HepG2 (cell line): Measurements from ENCODE around the gene TP53. TPM values are rescaled to one million over a fixed set of nuclear protein-coding genes. Genes with fewer than 3 reads are reported as not detected.

ENCODE experiments used
- ARNT2 ChIP-seq: sonication (generic); formaldehyde crosslinking; IDR thresholded peaks from 2 replicates; pipeline ENCODE4 v1.8.0; 2022; ENCODE audit warnings: mild to moderate bottlenecking, low read depth, missing genetic modification reagents, moderate library complexity
- BRCA1 ChIP-seq: sonication (generic); formaldehyde crosslinking; IDR thresholded peaks from 2 replicates; pipeline ENCODE4 v1.4.0; 2020; ENCODE audit warnings: missing genetic modification reagents
- CBX1 ChIP-seq: IDR thresholded peaks from one replicate; pipeline ENCODE4 v1.6.1; 2016; ENCODE audit warnings: antibody characterized with exemption, low read depth
- CREB3 ChIP-seq: sonication (generic); formaldehyde crosslinking; IDR thresholded peaks from 2 replicates; pipeline ENCODE4 v1.5.0; 2020; ENCODE audit warnings: missing genetic modification reagents
- ELF1 ChIP-seq: sonication (generic); formaldehyde crosslinking; IDR thresholded peaks from 2 replicates; pipeline ENCODE4 v1.4.0; 2020; ENCODE audit warnings: missing genetic modification reagents
- FIP1L1 ChIP-seq: fragments of 200-400 bp; formaldehyde crosslinking; IDR thresholded peaks from 2 replicates; pipeline ENCODE4 v1.6.1; 2018; ENCODE audit warnings: low read depth, mild to moderate bottlenecking, low read length, moderate library complexity, borderline replicate concordance; ENCODE audit not compliant: insufficient read depth
- GABPA ChIP-seq, 2 experiments: IDR thresholded peaks; 2 replicates each; pipeline ENCODE4 v1.6.1; 2011 to 2016; ENCODE audit warnings: low read depth in 2 of 2, low read length in 1 of 2, missing biosample characterization in 1 of 2, missing genetic modification characterization in 1 of 2
- GATA4 ChIP-seq: sonication (generic); IDR thresholded peaks from 2 replicates; pipeline ENCODE4 v1.6.1; 2016; ENCODE audit warnings: antibody characterized with exemption, low read depth, borderline replicate concordance
- HIVEP1 ChIP-seq: sonication (generic); formaldehyde crosslinking; IDR thresholded peaks from 2 replicates; pipeline ENCODE4 v1.4.0; 2020; ENCODE audit warnings: mild to moderate bottlenecking, missing genetic modification reagents
- HOXA9 ChIP-seq: sonication (generic); formaldehyde crosslinking; IDR thresholded peaks from 2 replicates; pipeline ENCODE4 v1.8.1; 2022; ENCODE audit warnings: missing genetic modification reagents, mild to moderate bottlenecking, moderate library complexity, borderline replicate concordance
- MAZ ChIP-seq, 2 experiments: sonication (generic) in 1 of 2; formaldehyde crosslinking in 1 of 2; IDR thresholded peaks; 2 replicates each; pipeline versions ENCODE4 v1.5.0 to v1.6.1; 2012 to 2020; ENCODE audit warnings: low read depth in 2 of 2, mild to moderate bottlenecking in 2 of 2, borderline replicate concordance in 1 of 2, improper control_type of control experiment in 1 of 2, low read length in 1 of 2, missing genetic modification reagents in 1 of 2, moderate library complexity in 1 of 2
- PRDM10 ChIP-seq: sonication (generic); formaldehyde crosslinking; IDR thresholded peaks from 2 replicates; pipeline ENCODE4 v1.4.0; 2020; ENCODE audit warnings: low read depth, missing genetic modification reagents
- ZNF335 ChIP-seq: sonication (generic); formaldehyde crosslinking; IDR thresholded peaks from 2 replicates; pipeline ENCODE4 v1.4.0; 2020; ENCODE audit warnings: missing genetic modification reagents
- ZNF350 ChIP-seq: sonication (generic); formaldehyde crosslinking; IDR thresholded peaks from 2 replicates; pipeline ENCODE4 v1.4.0; 2020; ENCODE audit warnings: mild to moderate bottlenecking, low read depth, missing genetic modification reagents, borderline replicate concordance
- ZNF431 ChIP-seq: sonication (generic); formaldehyde crosslinking; IDR thresholded peaks from 2 replicates; pipeline ENCODE4 v1.9.0; 2022; ENCODE audit warnings: missing genetic modification reagents, low read depth, mild to moderate bottlenecking, borderline replicate concordance
- ZNF446 ChIP-seq: sonication (generic); formaldehyde crosslinking; IDR thresholded peaks from 2 replicates; pipeline ENCODE4 v1.5.0; 2020; ENCODE audit warnings: mild to moderate bottlenecking, missing genetic modification reagents
- ZNF788 ChIP-seq: sonication (generic); formaldehyde crosslinking; IDR thresholded peaks from 2 replicates; pipeline ENCODE4 v1.5.0; 2020; ENCODE audit warnings: mild to moderate bottlenecking, missing genetic modification reagents, borderline replicate concordance
- polyA plus RNA-seq, 8 experiments: library from polyadenylated mRNA; depleted of rRNA in 3 of 8; stranded (reverse) in 7 of 8; unstranded in 1 of 8; fragments of >200 nt; fragmentation: Illumina TruSeq in 4 of 8; extraction: Trizol in 4 of 8; gene quantifications; 2 replicates each; pipeline versions ENCODE4 v1.2.1 to v1.2.3, GENCODE V29; 2011 to 2016; ENCODE audit warnings: low read depth in 4 of 8, missing spikeins in 1 of 8, mixed read lengths in 1 of 8; ENCODE audit not compliant: insufficient read depth in 1 of 8
- total RNA-seq, 5 experiments: library from RNA; depleted of rRNA; stranded (reverse); fragments of >200 nt; fragmentation: Illumina TruSeq; extraction: Trizol; gene quantifications; 2 replicates each; pipeline ENCODE4 v1.2.3, GENCODE V29; 2016; ENCODE audit warnings: low read depth in 1 of 5
- TF ChIP-seq, protein P1 (sequence below): fragments of 450-650 bp; IDR thresholded peaks from 2 replicates; pipeline ENCODE4 v1.6.1; 2016

TP53 gene
- total and polyA plus RNA-seq, 2 of the 13 experiments (the other 11 are each of a cell fraction or from before 2014, with no cell fraction given), result 17.1 to 29.9 TPM

- TF ChIP-seq GATA4 (peak; percentile 70; the same call in 1 of the 2 replicates), ZNF335 (CRISPR knock-in tag) (no peak), ZNF788 (CRISPR knock-in tag) (0 out of 2 replicates have a peak, but pooled peaks have one; percentile 49), CREB3 (CRISPR knock-in tag) (peak; percentile 75; the same call in 1 of the 2 replicates), HIVEP1 (CRISPR knock-in tag) (0 out of 2 replicates have a peak, but pooled peaks have one; percentile 20), FIP1L1 (0 out of 2 replicates have a peak, but pooled peaks have one; percentile 36), PRDM10 (CRISPR knock-in tag) (peak; percentile 97), ZNF446 (CRISPR knock-in tag) (no peak), MAZ (IDR thresholded peaks at IDR 0.05; ENCODE audit: borderline replicate concordance, low read depth, low read length) (no peak), MAZ (CRISPR knock-in tag; IDR thresholded peaks at IDR 0.05; ENCODE audit: low read depth) (peak; percentile 32; the same call in 1 of the 2 replicates), ELF1 (CRISPR knock-in tag) (peak; percentile 69), CBX1 (peak; percentile 7), ZNF431 (CRISPR knock-in tag) (0 out of 2 replicates have a peak, but pooled peaks have one; percentile 64), ARNT2 (CRISPR knock-in tag) (peak; percentile 78), ZNF350 (CRISPR knock-in tag) (0 out of 2 replicates have a peak, but pooled peaks have one; percentile 28), GABPA (IDR thresholded peaks at IDR 0.05; ENCODE audit: low read depth, low read length) (peak; percentile 43; the same call in 1 of the 2 replicates), GABPA (CRISPR knock-in tag; IDR thresholded peaks at IDR 0.05; ENCODE audit: low read depth) (peak; percentile 86), BRCA1 (CRISPR knock-in tag) (peak; percentile 22; the same call in 1 of the 2 replicates), HOXA9 (CRISPR knock-in tag) (peak; percentile 75; the same call in 1 of the 2 replicates)
- TF ChIP-seq, protein P1, sequence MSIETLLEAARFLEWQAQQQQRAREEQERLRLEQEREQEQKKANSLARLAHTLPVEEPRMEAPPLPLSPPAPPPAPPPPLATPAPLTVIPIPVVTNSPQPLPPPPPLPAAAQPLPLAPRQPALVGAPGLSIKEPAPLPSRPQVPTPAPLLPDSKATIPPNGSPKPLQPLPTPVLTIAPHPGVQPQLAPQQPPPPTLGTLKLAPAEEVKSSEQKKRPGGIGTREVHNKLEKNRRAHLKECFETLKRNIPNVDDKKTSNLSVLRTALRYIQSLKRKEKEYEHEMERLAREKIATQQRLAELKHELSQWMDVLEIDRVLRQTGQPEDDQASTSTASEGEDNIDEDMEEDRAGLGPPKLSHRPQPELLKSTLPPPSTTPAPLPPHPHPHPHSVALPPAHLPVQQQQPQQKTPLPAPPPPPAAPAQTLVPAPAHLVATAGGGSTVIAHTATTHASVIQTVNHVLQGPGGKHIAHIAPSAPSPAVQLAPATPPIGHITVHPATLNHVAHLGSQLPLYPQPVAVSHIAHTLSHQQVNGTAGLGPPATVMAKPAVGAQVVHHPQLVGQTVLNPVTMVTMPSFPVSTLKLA, result peak; percentile 56
Observed at GRCh38 chr17:7687072-7687907, at the start of gene TP53 (continued).
